ENCODE measurements around the gene TAS2R41.

Gene TAS2R41, protein sequence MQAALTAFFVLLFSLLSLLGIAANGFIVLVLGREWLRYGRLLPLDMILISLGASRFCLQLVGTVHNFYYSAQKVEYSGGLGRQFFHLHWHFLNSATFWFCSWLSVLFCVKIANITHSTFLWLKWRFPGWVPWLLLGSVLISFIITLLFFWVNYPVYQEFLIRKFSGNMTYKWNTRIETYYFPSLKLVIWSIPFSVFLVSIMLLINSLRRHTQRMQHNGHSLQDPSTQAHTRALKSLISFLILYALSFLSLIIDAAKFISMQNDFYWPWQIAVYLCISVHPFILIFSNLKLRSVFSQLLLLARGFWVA

DNA sequence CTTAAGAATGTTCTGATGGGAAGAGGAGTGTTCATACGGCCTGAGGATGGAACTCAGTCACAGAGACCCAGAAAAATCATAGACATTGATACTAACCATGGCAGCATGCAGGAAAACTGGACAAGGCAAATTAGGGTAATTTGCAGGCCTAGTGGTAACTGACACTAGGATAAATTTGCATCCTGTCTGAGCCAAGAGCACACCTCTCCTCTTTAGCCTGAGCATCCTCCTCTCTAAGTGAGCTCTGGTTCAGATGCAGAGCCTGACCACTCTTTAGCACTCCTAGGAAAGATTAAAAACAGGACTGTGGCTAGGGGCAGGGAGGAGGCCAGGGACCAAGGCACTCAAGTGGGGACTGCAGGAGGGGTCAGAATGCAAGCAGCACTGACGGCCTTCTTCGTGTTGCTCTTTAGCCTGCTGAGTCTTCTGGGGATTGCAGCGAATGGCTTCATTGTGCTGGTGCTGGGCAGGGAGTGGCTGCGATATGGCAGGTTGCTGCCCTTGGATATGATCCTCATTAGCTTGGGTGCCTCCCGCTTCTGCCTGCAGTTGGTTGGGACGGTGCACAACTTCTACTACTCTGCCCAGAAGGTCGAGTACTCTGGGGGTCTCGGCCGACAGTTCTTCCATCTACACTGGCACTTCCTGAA lies at the start of gene TAS2R41:
TAS2R41 (plus strand) TSS at position 373 of the 650 bp plus-strand sequence; CDS start at position 373, 0 bp downstream.
- Histone ChIP-seq H3K27ac (ENCODE audit: poor library complexity, severe bottlenecking) (no peak within 1 kb of the TSS), H3K4me3 (ENCODE audit: severe bottlenecking) (no peak within 1 kb of the TSS), H3K36me3 (ENCODE audit: low read depth) (no peaks in the 10 kb centered on the region), H3K27me3 (ENCODE audit: insufficient read depth, poor library complexity, severe bottlenecking) (no peaks in the 10 kb centered on the region), H3K4me1 (ENCODE audit: insufficient read depth, poor library complexity, severe bottlenecking) (peaks cover 4% of the 10 kb centered on the region), H3K9me3 (ENCODE audit: severe bottlenecking) (no peaks in the 10 kb centered on the region)
- TF ChIP-seq, protein P1, sequence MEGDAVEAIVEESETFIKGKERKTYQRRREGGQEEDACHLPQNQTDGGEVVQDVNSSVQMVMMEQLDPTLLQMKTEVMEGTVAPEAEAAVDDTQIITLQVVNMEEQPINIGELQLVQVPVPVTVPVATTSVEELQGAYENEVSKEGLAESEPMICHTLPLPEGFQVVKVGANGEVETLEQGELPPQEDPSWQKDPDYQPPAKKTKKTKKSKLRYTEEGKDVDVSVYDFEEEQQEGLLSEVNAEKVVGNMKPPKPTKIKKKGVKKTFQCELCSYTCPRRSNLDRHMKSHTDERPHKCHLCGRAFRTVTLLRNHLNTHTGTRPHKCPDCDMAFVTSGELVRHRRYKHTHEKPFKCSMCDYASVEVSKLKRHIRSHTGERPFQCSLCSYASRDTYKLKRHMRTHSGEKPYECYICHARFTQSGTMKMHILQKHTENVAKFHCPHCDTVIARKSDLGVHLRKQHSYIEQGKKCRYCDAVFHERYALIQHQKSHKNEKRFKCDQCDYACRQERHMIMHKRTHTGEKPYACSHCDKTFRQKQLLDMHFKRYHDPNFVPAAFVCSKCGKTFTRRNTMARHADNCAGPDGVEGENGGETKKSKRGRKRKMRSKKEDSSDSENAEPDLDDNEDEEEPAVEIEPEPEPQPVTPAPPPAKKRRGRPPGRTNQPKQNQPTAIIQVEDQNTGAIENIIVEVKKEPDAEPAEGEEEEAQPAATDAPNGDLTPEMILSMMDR (IDR thresholded peaks at IDR 0.05; ENCODE audit: poor library complexity, severe bottlenecking), result no peak
- no peak for DNase-seq (ENCODE audit: low spot score)
- ATAC-seq (ENCODE audit: low read depth), result no peak

DNA sequence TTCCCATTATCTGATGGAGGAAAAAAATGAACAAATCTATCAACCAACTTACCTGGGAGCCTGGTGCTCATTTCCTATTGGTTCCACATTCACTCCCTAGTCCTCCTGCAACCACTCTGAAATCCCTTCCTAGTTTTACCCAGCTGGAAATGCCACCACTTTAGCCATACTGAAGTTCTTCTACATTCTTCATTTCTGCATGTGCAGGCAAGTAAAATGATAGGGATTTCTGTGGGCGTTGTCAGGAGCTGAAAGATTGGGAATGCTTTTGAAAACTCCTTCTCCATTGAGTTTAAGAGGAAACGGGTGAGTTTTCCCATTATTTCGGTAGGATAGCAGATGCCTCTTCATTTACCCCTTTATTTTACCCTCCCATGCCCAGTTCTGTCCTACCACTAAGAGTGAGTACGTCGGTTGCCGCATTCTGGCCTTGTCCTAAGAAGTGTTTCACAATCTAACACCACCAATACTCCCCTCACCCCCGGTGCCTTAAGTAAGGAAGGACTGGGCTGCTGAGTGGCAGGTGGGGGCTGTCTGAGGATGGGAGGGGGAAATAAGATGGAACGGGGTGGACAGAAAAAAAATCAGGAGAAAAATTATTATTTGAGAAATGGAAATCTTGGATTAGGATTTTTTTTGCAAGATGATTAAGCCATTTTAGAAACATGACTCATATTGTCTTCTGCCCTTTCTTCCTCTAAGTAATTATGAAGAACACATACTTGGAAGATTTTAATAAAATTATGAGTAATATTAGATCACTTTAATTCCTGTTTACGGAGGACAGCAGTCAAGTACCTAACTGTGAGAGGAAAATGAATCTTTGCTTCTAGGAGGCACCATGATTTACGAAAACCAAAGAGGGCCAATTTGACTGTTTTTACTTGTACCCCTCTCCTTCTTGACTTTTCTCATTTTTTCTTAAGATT lies 47.6 kb upstream of the TAS2R41 start:
- Histone ChIP-seq H3K27me3 (ENCODE audit: insufficient read depth, poor library complexity, severe bottlenecking) (no peaks in the 10 kb centered on the region), H3K4me3 (ENCODE audit: severe bottlenecking) (no peak overlapping the region), H3K4me1 (ENCODE audit: insufficient read depth, poor library complexity, severe bottlenecking) (peaks cover 26% of the 10 kb centered on the region), H3K36me3 (ENCODE audit: low read depth) (no peaks in the 10 kb centered on the region), H3K9me3 (ENCODE audit: severe bottlenecking) (no peaks in the 10 kb centered on the region), H3K27ac (ENCODE audit: poor library complexity, severe bottlenecking) (peak overlapping the region; percentile 93)
- TF ChIP-seq, protein P1 (IDR thresholded peaks at IDR 0.05; ENCODE audit: poor library complexity, severe bottlenecking), result no peak
- ATAC-seq (ENCODE audit: low read depth) (peak; percentile 83), DNase-seq (ENCODE audit: low spot score) (no peak)

DNA sequence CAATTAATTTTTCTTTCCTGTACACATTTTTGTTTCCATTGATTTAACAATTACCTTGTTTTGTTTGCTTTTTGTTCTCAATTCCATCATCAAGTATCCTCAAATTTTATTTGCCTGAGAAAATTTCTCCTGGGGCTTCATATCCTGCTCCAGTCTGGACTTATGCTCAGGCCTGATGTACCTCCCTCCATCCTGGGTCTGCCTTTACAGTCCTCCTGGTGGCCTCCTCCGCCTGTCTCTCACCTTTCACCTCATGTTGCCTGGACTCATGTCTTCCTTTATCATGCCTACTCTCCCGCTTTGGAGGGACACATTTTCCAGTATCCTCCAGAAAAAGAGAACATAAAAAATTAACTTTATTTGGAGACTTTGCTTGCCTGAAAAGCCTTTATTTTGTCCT lies 46.6 kb upstream of the TAS2R41 start:
- TF ChIP-seq, protein P1 (IDR thresholded peaks at IDR 0.05; ENCODE audit: poor library complexity, severe bottlenecking), result no peak
- Histone ChIP-seq H3K9me3 (ENCODE audit: severe bottlenecking) (no peaks in the 10 kb centered on the region), H3K4me1 (ENCODE audit: insufficient read depth, poor library complexity, severe bottlenecking) (peaks cover 32% of the 10 kb centered on the region), H3K36me3 (ENCODE audit: low read depth) (no peaks in the 10 kb centered on the region), H3K27me3 (ENCODE audit: insufficient read depth, poor library complexity, severe bottlenecking) (no peaks in the 10 kb centered on the region), H3K27ac (ENCODE audit: poor library complexity, severe bottlenecking) (peak overlapping the region; percentile 93), H3K4me3 (ENCODE audit: severe bottlenecking) (no peak overlapping the region)
- DNase-seq (ENCODE audit: low spot score) (no peak), ATAC-seq (ENCODE audit: low read depth) (no peak)

DNA sequence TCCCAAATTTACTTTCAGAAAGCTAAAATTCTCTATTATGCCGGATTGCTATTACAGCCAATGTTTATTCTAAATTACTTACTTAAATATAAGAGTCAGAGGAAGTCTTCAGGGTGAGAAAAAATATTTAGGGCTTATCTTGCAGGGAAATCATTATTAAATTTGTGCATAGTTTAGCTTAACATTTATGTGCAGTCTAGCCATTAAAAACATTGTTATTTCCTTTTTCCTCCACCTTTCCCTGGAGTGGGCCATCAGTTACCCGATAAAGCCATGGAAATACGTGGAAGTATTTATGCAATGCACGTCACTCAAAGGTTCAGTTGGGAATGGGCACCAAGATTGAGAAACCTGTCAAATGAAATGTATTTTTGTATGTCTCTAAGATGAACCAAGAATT lies 43.9 kb upstream of the TAS2R41 start:
- peaks cover 32% of the 10 kb centered on the region for H3K4me1 ChIP-seq (ENCODE audit: insufficient read depth, poor library complexity, severe bottlenecking)
- no peak for DNase-seq (ENCODE audit: low spot score)
- H3K27ac ChIP-seq (ENCODE audit: poor library complexity, severe bottlenecking), result no peak overlapping the region

More for the DNA sequence above, 43.9 kb upstream of the TAS2R41 start:
- Histone ChIP-seq H3K4me3 (ENCODE audit: severe bottlenecking) (no peak overlapping the region), H3K27me3 (ENCODE audit: insufficient read depth, poor library complexity, severe bottlenecking) (no peaks in the 10 kb centered on the region), H3K9me3 (ENCODE audit: severe bottlenecking) (no peaks in the 10 kb centered on the region), H3K36me3 (ENCODE audit: low read depth) (no peaks in the 10 kb centered on the region)
- ATAC-seq (ENCODE audit: low read depth), result no peak
- TF ChIP-seq, protein P1 (IDR thresholded peaks at IDR 0.05; ENCODE audit: poor library complexity, severe bottlenecking), result no peak
